HUES6 (cell line): ENCODE results near the gene TARDBP.
"Not testable (repeated sequence)": the region's sequence is repeated elsewhere in the genome, so short reads cannot be mapped to it uniquely, and the experiment has no call there.

Experiments used
- H3K27ac ChIP-seq: 2 replicates; pipeline ENCODE4 v1.7.0; 2013; ENCODE audit warnings: low read depth, mild to moderate bottlenecking, low read length, inconsistent platforms
- H3K27me3 ChIP-seq: 2 replicates; pipeline ENCODE4 v1.6.1; 2013; ENCODE audit warnings: low read length; ENCODE audit not compliant: control insufficient read depth, insufficient read depth
- H3K36me3 ChIP-seq: 2 replicates; pipeline ENCODE4 v1.6.1; 2013; ENCODE audit warnings: low read length; ENCODE audit not compliant: control insufficient read depth, insufficient read depth
- H3K4me1 ChIP-seq: 2 replicates; pipeline ENCODE4 v1.6.1; 2013; ENCODE audit warnings: low read length; ENCODE audit not compliant: control insufficient read depth, insufficient read depth
- H3K4me3 ChIP-seq: 2 replicates; pipeline ENCODE4 v1.5.1; 2013; ENCODE audit warnings: low read depth, low read length
- H3K9ac ChIP-seq: one replicate; pipeline ENCODE4 v1.6.1; 2013; ENCODE audit warnings: mild to moderate bottlenecking, low read length
- H3K9me3 ChIP-seq: 2 replicates; pipeline ENCODE4 v1.6.1; 2013; ENCODE audit warnings: low read depth, low read length; ENCODE audit not compliant: control insufficient read depth, insufficient read depth

Gene TARDBP

GRCh38 chr1:11028018-11028417, 15.6 kb downstream of the TARDBP start:
- Histone ChIP-seq H3K9ac (no peak overlapping the region), H3K4me3 (no peak overlapping the region), H3K27me3 (no peaks in the 10 kb centered on the region), H3K4me1 (peaks cover 6% of the 10 kb centered on the region; the same call in 1 of the 2 replicates), H3K27ac (no peak overlapping the region), H3K36me3 (peaks cover 57% of the 10 kb centered on the region), H3K9me3 (no peaks in the 10 kb centered on the region)

GRCh38 chr1:11030865-11031264, 18.4 kb downstream of the TARDBP start:
- no peak overlapping the region for H3K27ac ChIP-seq
- H3K36me3 ChIP-seq = peaks cover 29% of the 10 kb centered on the region
- peaks cover 6% of the 10 kb centered on the region; the same call in 1 of the 2 replicates for H3K4me1 ChIP-seq
- H3K9me3 ChIP-seq = no peaks in the 10 kb centered on the region
- H3K27me3 ChIP-seq = no peaks in the 10 kb centered on the region
- no peak overlapping the region for H3K9ac ChIP-seq
- no peak overlapping the region for H3K4me3 ChIP-seq

- Histone ChIP-seq H3K9ac (no peak overlapping the region), H3K27me3 (no peaks in the 10 kb centered on the region), H3K9me3 (no peaks in the 10 kb centered on the region), H3K4me3 (no peak overlapping the region), H3K4me1 (peaks cover 6% of the 10 kb centered on the region; the same call in 1 of the 2 replicates), H3K27ac (no peak overlapping the region), H3K36me3 (peaks cover 20% of the 10 kb centered on the region)
Observed at GRCh38 chr1:11031624-11032262, 19.3 kb downstream of the TARDBP start.

- H3K27ac ChIP-seq, H3K4me3 ChIP-seq, H3K36me3 ChIP-seq, H3K27me3 ChIP-seq, H3K9ac ChIP-seq, H3K4me1 ChIP-seq, H3K9me3 ChIP-seq: not testable (repeated sequence)
Observed at GRCh38 chr1:11037019-11037739, 24.7 kb downstream of the TARDBP start.

GRCh38 chr1:11037740-11038182, 25.3 kb downstream of the TARDBP start:
- Histone ChIP-seq H3K36me3 (no peaks in the 10 kb centered on the region), H3K4me3 (no peak overlapping the region), H3K9ac (no peak overlapping the region), H3K27ac (no peak overlapping the region), H3K4me1 (no peaks in the 10 kb centered on the region), H3K9me3 (no peaks in the 10 kb centered on the region), H3K27me3 (0 out of 2 replicates have a peak, but pooled peaks cover 3% of the 10 kb centered on the region)

GRCh38 chr1:11039351-11040104, 27.1 kb downstream of the TARDBP start:
- Histone ChIP-seq H3K4me1 (no peaks in the 10 kb centered on the region), H3K36me3 (no peaks in the 10 kb centered on the region), H3K27me3 (0 out of 2 replicates have a peak, but pooled peaks cover 3% of the 10 kb centered on the region), H3K9ac (no peak overlapping the region), H3K9me3 (no peaks in the 10 kb centered on the region), H3K27ac (no peak overlapping the region), H3K4me3 (no peak overlapping the region)

GRCh38 chr1:11040105-11040429, 27.6 kb downstream of the TARDBP start:
- H3K27me3 ChIP-seq, H3K9ac ChIP-seq, H3K4me1 ChIP-seq, H3K4me3 ChIP-seq, H3K27ac ChIP-seq, H3K9me3 ChIP-seq, H3K36me3 ChIP-seq: not testable (repeated sequence)

GRCh38 chr1:11041048-11041447, 28.6 kb downstream of the TARDBP start:
- Histone ChIP-seq H3K27me3 (0 out of 2 replicates have a peak, but pooled peaks cover 3% of the 10 kb centered on the region), H3K36me3 (no peaks in the 10 kb centered on the region), H3K27ac (no peak overlapping the region), H3K4me1 (0 out of 2 replicates have a peak, but pooled peaks cover 4% of the 10 kb centered on the region), H3K9ac (no peak overlapping the region), H3K9me3 (no peaks in the 10 kb centered on the region), H3K4me3 (no peak overlapping the region)

- Histone ChIP-seq H3K27me3 (0 out of 2 replicates have a peak, but pooled peaks cover 3% of the 10 kb centered on the region), H3K9me3 (no peaks in the 10 kb centered on the region), H3K36me3 (no peaks in the 10 kb centered on the region), H3K9ac (no peak overlapping the region), H3K4me3 (no peak overlapping the region), H3K27ac (no peak overlapping the region), H3K4me1 (0 out of 2 replicates have a peak, but pooled peaks cover 4% of the 10 kb centered on the region)
Observed at GRCh38 chr1:11042065-11042464, 29.6 kb downstream of the TARDBP start.

- no peak overlapping the region for H3K4me3 ChIP-seq
- 0 out of 2 replicates have a peak, but pooled peaks cover 3% of the 10 kb centered on the region for H3K27me3 ChIP-seq
- no peaks in the 10 kb centered on the region for H3K36me3 ChIP-seq
- H3K4me1 ChIP-seq = 0 out of 2 replicates have a peak, but pooled peaks cover 4% of the 10 kb centered on the region
- H3K27ac ChIP-seq = no peak overlapping the region
- H3K9ac ChIP-seq = no peak overlapping the region
- H3K9me3 ChIP-seq = no peaks in the 10 kb centered on the region
Observed at GRCh38 chr1:11042995-11043874, 30.8 kb downstream of the TARDBP start.
